PC-9 (cell line): ENCODE measurements around the gene HNRNPC. TPM values are rescaled to one million over a fixed set of nuclear protein-coding genes. Genes with fewer than 3 reads are reported as not detected.

Experiments
- BruUV-seq: library from RNA; stranded (reverse); fragments of 400-500 nt; replicated peaks from 2 replicates; lab custom pipeline; 2021; lab: Mats Ljungman, UMichigan
- CTCF ChIA-PET: fragments of 300-600 bp; sonication (Branson Sonifier 250); formaldehyde crosslinking; loops from one replicate; lab custom pipeline; 2022; ENCODE audit warnings: antibody characterized with exemption; lab: Charles Lee
- POLR2A ChIA-PET: fragments of 300-600 bp; sonication (Branson Sonifier 250); formaldehyde crosslinking; loops from one replicate; lab custom pipeline; 2022; ENCODE audit warnings: antibody characterized with exemption; ENCODE audit not compliant: unreplicated experiment; lab: Charles Lee
- DNase-seq, 2 experiments: peaks; one replicate each; pipeline versions ENCODE4 v3.0.0 to v3.0.0-alpha.2; 2015 to 2022; ENCODE audit warnings: mixed read lengths in 1 of 2
- H2AFZ ChIP-seq: fragments of 200-600 bp; sonication (generic); 2 replicates; pipeline ENCODE4 v1.8.1; 2017; ENCODE audit warnings: antibody characterized with exemption
- H3F3A ChIP-seq: fragments of 200-600 bp; sonication (generic); 2 replicates; pipeline ENCODE4 v1.8.1; 2017; ENCODE audit warnings: antibody characterized with exemption, mild to moderate bottlenecking, low read depth; ENCODE audit not compliant: insufficient read depth
- H3K27ac ChIP-seq: fragments of 200-600 bp; sonication (generic); 2 replicates; pipeline ENCODE4 v1.6.1; 2016; ENCODE audit warnings: mixed run types
- H3K27me3 ChIP-seq: fragments of 200-600 bp; sonication (generic); 2 replicates; pipeline ENCODE4 v1.6.1; 2016; ENCODE audit warnings: low read depth, mixed run types; ENCODE audit not compliant: insufficient read depth
- H3K36me3 ChIP-seq: fragments of 200-600 bp; sonication (generic); 2 replicates; pipeline ENCODE4 v1.6.1; 2016; ENCODE audit warnings: low read depth, mixed run types
- H3K4me1 ChIP-seq: fragments of 200-600 bp; sonication (generic); replicated peaks from 2 replicates; pipeline ENCODE4 v1.6.1; 2016; ENCODE audit warnings: mixed run types; ENCODE audit not compliant: insufficient read depth
- H3K4me2 ChIP-seq: fragments of 200-600 bp; sonication (generic); 2 replicates; pipeline ENCODE4 v1.6.1; 2017; ENCODE audit warnings: mixed run types
- H3K4me3 ChIP-seq: fragments of 200-600 bp; sonication (generic); 2 replicates; pipeline ENCODE4 v1.6.1; 2016; ENCODE audit warnings: mixed run types
- H3K79me2 ChIP-seq: fragments of 200-600 bp; sonication (generic); 2 replicates; pipeline ENCODE4 v1.6.1; 2017; ENCODE audit warnings: low read depth, mixed run types
- H3K9me2 ChIP-seq: fragments of 200-600 bp; sonication (generic); 2 replicates; pipeline ENCODE4 v1.8.1; 2017; ENCODE audit warnings: mild to moderate bottlenecking; ENCODE audit not compliant: insufficient read depth
- H3K9me3 ChIP-seq: fragments of 200-600 bp; sonication (generic); 2 replicates; pipeline ENCODE4 v1.8.1; 2016; ENCODE audit warnings: low read depth; ENCODE audit not compliant: insufficient read depth
- H4K20me1 ChIP-seq: fragments of 200-600 bp; sonication (generic); 2 replicates; pipeline ENCODE4 v1.8.1; 2017; ENCODE audit not compliant: insufficient read depth
- EZH2 ChIP-seq: fragments of 200-600 bp; sonication (generic); IDR thresholded peaks from 2 replicates; pipeline ENCODE4 v1.8.0; 2017; ENCODE audit warnings: antibody characterized with exemption, low read depth
- intact Hi-C: fragments of 100-400 bp; cut with micrococcal nuclease; formaldehyde crosslinking; loops from one replicate; pipeline ENCODE4 v1.10.0; 2022; ENCODE audit not compliant: unreplicated experiment
- total RNA-seq: library from RNA; stranded (reverse); gene quantifications from 2 replicates; pipeline ENCODE4 v1.2.3, GENCODE V29; 2021
- TF ChIP-seq, protein P1 (sequence below): fragments of 200-600 bp; sonication (generic); conservative IDR thresholded peaks from 2 replicates; pipeline ENCODE4 v1.6.1; 2017; ENCODE audit warnings: mixed run types, antibody characterized with exemption, mild to moderate bottlenecking, moderate library complexity

HNRNPC gene
- total RNA-seq, 1 experiment from 2014 or later, result 550 TPM

GRCh38 chr14:21197418-21198205 lies 71.6 kb downstream of the HNRNPC start:
- H2AFZ ChIP-seq, result no peak overlapping the region
- H3K79me2 ChIP-seq, result no peaks in the 10 kb centered on the region
- H4K20me1 ChIP-seq, result no peaks in the 10 kb centered on the region
- BruUV-seq, result no TSS peak
- POLR2A ChIA-PET, result no interaction called here
- H3K27ac ChIP-seq, result no peak overlapping the region
- H3K9me3 ChIP-seq, result no peaks in the 10 kb centered on the region
- H3K9me2 ChIP-seq, result no peaks in the 10 kb centered on the region
- no peaks in the 10 kb centered on the region for H3K27me3 ChIP-seq
- H3K4me2 ChIP-seq, result no peak overlapping the region
- intact Hi-C loops, result no loop called here
- TF ChIP-seq, protein P1, sequence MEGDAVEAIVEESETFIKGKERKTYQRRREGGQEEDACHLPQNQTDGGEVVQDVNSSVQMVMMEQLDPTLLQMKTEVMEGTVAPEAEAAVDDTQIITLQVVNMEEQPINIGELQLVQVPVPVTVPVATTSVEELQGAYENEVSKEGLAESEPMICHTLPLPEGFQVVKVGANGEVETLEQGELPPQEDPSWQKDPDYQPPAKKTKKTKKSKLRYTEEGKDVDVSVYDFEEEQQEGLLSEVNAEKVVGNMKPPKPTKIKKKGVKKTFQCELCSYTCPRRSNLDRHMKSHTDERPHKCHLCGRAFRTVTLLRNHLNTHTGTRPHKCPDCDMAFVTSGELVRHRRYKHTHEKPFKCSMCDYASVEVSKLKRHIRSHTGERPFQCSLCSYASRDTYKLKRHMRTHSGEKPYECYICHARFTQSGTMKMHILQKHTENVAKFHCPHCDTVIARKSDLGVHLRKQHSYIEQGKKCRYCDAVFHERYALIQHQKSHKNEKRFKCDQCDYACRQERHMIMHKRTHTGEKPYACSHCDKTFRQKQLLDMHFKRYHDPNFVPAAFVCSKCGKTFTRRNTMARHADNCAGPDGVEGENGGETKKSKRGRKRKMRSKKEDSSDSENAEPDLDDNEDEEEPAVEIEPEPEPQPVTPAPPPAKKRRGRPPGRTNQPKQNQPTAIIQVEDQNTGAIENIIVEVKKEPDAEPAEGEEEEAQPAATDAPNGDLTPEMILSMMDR, result no peak
- TF ChIP-seq EZH2, result no peak
- DNase-seq, result no peak
- peaks cover 28% of the 10 kb centered on the region; the same call in 1 of the 2 replicates for H3F3A ChIP-seq
- CTCF ChIA-PET, result no interaction called here
- H3K36me3 ChIP-seq, result no peaks in the 10 kb centered on the region
- H3K4me3 ChIP-seq, result no peak overlapping the region
- H3K4me1 ChIP-seq, result no peaks in the 10 kb centered on the region

- H3K9me2 ChIP-seq, result no peaks in the 10 kb centered on the region
- no peaks in the 10 kb centered on the region for H3F3A ChIP-seq
- H3K79me2 ChIP-seq, result no peaks in the 10 kb centered on the region
- H4K20me1 ChIP-seq, result no peaks in the 10 kb centered on the region
- no TSS peak for BruUV-seq
- H2AFZ ChIP-seq, result no peak overlapping the region
- no peaks in the 10 kb centered on the region for H3K4me1 ChIP-seq
- DNase-seq, result no peak
- H3K9me3 ChIP-seq, result no peaks in the 10 kb centered on the region
- no peaks in the 10 kb centered on the region for H3K27me3 ChIP-seq
- CTCF ChIA-PET, result no interaction called here
- H3K36me3 ChIP-seq, result no peaks in the 10 kb centered on the region
- H3K27ac ChIP-seq, result no peak overlapping the region
- POLR2A ChIA-PET, result no interaction called here
- TF ChIP-seq EZH2, result no peak
- TF ChIP-seq, protein P1, result no peak
- no peak overlapping the region for H3K4me3 ChIP-seq
- intact Hi-C loops, result no loop called here
- no peak overlapping the region for H3K4me2 ChIP-seq
Observed at GRCh38 chr14:21194597-21194996, 74.6 kb downstream of the HNRNPC start.

GRCh38 chr14:21192875-21193535 lies 76.2 kb downstream of the HNRNPC start:
- Histone ChIP-seq H3K4me1 (no peaks in the 10 kb centered on the region), H3K79me2 (no peaks in the 10 kb centered on the region), H2AFZ (no peak overlapping the region), H3K27me3 (no peaks in the 10 kb centered on the region), H3K4me3 (no peak overlapping the region), H3K36me3 (no peaks in the 10 kb centered on the region), H3F3A (no peaks in the 10 kb centered on the region), H3K4me2 (no peak overlapping the region), H4K20me1 (no peaks in the 10 kb centered on the region), H3K9me3 (no peaks in the 10 kb centered on the region), H3K27ac (no peak overlapping the region), H3K9me2 (no peaks in the 10 kb centered on the region)
- no TSS peak for BruUV-seq
- POLR2A ChIA-PET, result no interaction called here
- TF ChIP-seq EZH2, result no peak
- TF ChIP-seq, protein P1, result no peak
- CTCF ChIA-PET, result no interaction called here
- intact Hi-C loops, result no loop called here
- DNase-seq, result no peak
